HTERT RPE-1 (cell line): ENCODE measurements around the gene NAALADL2.

Source experiments
- in situ Hi-C: fragments of 300-500 bp; cut with MboI; formaldehyde crosslinking; loops from 4 replicates; pipeline ENCODE4 v1.14.3; 2020; ENCODE audit warnings: low sequenced_read_pairs

Gene NAALADL2

DNA sequence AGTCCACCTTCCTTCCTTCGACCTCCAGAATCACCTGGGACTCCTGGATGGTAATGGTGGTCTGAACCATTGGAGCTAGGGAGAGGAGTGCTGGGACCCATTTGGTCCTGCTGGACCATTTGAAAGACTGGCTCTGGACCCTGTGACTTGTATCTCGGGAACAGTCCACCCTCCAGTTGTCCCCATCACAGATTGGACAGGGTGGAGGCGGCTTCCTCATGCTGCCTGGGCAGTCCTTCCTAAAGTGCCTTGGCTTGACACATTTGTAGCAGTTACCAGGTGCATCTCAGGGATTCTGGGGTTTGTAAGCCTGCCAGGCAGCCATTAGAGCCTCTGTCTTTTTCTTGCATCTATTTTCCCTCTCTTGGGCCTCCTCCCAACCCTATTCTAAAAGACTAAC lies 758.1 kb downstream of the NAALADL2 start:
- in situ Hi-C loops = no loop called here

DNA sequence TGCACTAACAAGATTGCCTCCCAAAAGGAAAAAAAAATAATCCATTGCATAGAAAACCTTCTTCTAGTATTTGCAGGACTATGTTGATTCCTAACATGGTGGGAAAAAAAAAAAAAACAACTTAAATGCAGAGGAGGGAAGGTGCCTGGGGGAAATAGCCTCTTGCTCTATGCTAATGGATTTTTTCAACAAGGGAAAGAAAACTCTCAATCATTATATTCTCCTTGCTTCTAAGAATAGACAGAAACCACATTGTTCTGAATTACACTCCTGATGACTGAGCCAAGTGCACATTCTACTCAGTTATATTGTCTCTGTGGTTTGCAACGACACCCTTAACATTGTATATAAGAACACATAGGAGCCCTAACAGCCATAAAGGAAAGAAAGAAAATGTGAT lies 760.2 kb downstream of the NAALADL2 start:
- in situ Hi-C loops = no loop called here

DNA sequence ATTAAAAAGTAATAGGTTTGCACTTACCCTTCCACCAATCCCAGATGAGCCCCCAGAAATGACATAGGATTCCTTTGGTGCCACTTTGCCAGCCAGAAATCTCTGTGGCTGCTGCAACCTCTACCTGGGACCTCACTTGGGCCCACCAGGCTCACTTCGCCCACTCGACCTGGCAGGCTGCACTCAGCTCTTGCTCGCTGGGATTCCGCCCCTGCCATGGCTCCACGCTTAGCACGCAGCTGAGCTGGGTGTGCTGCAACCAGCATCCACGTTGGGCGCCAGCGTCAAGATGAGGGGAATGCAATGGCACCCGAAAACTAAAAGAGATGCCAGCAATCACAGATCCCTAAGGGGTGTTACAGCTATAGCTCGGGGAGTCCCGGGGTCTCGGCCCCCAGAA lies 761.0 kb downstream of the NAALADL2 start:
- in situ Hi-C loops = no loop called here

DNA sequence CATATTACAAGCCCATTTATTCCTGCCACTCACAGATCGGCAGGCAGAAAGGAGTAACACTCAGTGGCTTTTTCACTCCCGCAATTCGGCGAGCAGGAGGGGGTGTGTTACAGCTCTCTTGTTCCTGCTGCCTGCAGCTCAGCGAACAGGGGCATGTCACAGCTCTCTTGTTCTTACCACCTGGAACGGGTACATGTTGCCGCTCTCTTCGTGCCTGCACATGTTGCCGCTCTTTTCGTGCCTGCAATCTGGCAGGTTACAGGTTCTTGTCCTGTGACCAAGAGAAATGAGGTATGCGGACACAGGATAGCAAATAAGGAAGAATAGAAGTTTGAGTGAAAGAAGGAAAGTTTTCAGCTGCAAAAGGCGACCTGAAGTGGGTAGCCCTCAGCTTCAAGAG lies 761.4 kb downstream of the NAALADL2 start:
- in situ Hi-C loops = no loop called here

DNA sequence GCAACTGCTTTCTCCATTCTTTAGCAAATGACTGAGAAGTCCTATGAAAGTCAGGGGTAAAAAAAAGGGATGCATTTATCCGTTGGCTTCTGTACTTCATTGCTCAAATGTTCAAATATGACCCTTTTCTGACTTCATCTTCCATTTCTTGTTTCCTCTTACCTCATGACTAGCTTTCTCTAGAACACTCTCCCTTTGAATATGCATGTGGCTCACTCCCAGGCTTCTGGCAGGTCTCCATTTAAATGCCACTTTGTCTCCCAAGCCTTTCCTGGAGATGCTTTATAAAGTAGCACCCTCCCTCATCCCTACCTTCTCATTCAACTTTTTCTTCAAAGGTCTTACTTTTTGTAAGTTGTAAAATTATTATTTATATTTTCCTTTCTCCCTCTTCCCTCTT lies 781.8 kb downstream of the NAALADL2 start:
- in situ Hi-C loops = no loop called here

DNA sequence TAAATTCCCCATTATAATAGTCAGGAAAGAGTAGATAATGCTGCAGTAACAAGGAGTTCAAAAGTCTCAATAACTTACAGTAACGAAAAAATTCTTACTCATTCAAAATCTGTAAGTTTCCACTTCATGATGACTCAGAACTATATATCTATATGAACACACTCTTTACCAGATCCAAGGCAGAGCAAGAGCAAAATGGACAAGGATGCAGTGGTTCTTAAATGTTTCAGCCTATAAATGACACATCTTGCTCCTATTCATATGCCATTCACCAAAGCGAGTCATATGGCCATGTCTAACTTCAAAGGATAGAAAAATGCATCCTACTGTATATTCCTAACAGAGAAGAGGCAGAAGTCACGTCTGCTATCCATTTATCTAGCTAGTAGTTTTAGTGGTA lies 787.7 kb downstream of the NAALADL2 start:
- in situ Hi-C loops = no loop called here

DNA sequence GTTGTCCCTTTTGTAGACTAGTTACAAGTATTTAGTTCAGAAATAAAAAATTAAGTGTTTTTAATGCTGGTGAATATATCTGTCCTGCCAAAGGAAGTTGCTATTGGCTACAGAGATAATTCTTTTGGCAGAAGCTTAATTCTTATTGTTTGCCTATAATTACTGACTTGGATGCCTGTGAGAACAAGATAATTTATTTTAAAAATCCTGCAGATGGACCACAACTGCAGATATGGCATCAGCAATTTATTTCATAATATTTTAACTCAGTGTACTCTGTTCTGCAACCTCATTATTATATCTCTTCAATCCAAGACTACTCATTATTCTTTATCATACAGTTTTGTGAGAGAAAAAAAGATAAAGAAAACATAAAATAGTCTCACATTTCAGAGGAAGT lies 789.8 kb downstream of the NAALADL2 start:
- in situ Hi-C loops = no loop called here

DNA sequence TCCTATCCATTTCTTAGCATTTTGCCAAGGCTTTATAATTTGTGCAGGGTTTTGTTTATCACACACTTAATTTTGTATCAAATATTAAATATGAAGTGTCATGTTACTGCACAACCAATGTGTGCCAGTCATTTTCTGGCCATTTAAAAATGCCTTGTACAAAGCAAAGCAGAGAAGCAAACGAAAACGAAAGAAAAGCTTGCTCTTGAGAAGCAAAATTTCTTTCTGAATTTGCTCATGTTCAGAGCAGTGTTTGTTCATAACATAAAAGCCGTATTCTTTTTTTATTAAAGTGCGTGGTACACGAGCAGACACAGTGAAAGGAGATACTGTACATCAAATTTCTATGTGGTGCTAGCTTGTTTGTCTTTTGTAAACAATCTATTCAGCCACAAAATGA lies 792.6 kb downstream of the NAALADL2 start:
- in situ Hi-C loops = no loop called here

DNA sequence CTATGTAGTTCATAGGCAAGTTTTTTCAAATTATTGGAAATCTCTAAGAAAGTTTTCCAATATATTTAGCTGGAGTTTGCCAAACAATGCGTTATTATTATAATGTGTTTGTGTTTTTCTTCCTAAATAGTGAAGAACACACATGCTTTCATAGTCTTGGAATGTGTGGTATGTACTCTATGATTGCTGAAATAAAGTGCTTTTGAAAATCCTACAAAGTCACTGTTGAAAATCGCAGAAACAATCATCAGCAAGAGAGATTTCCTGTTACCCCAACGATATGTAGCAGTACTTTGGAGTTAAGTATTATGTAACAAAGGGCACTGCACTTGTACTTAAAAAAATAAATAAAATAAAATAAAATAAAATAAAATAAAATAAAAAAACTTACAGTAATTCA lies 796.2 kb downstream of the NAALADL2 start:
- in situ Hi-C loops = no loop called here

DNA sequence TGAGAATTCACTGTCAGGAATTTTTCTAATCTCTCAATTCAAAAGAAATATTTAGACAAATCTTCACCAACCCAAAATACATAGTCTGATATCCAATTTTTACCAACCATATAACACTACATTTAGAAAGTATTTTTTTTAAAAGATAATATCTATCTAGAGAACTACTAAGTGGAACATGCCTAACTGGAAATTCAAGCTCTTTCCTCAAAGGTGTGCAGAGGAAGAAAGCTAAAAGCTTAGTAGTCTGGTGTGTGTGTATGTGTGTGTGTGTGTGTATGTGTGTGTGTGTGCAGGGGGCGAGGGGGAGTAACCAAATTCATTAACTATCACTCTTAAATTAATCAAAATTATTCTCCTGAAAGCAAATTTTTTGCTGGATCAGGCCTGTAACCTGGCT lies 797.3 kb downstream of the NAALADL2 start:
- in situ Hi-C loops = no loop called here

DNA sequence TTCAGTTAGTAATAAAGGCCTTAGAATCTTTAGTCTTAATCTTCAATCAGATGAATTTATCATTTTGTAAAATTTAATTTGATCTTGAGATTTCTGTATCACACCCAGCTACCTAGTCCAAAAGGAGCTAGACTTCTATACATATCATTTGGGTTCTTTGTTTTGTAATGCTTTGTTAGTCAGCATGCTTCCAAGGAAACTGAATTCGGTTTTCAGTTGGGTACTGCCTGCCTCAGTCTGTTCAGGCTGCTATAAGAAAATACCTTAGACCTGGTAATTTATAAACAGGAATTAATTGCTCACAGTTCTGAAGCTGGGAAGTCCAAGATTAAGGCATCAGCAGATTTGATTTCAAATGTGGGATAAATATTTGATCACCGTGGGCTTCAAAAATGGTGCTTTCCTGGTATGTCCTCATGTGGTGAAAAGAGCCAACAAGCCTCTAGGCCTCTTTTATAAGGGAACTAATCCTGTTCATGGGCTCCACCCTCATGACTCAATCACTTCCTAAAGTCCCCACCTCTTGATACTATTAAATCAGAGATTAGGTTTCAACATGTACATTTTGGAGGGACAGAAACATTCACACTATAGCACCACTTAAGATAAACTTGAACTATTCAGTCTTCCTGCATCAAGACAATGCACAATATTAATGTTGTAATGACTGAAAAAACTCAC lies 800.7 kb downstream of the NAALADL2 start:
- in situ Hi-C loops = no loop called here

DNA sequence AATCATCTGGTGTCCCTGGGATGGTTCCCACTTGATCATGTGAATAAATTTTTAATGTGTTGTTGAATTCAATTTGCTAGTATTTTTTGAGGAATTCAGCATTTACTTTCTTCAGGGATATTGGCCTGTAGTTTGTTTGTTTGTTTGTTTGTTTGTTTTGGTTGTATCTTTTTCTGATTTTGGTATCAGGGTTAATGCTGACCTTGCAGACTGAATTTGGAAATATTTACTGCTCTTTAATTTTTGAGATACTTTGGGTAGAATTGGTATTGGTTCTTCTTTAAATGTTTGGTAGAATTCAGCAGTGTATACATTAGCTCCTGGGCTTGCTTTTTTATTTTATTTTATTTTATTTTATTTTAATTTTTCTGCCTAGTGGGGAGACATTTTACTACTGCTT lies 803.7 kb downstream of the NAALADL2 start:
- in situ Hi-C loops = no loop called here

DNA sequence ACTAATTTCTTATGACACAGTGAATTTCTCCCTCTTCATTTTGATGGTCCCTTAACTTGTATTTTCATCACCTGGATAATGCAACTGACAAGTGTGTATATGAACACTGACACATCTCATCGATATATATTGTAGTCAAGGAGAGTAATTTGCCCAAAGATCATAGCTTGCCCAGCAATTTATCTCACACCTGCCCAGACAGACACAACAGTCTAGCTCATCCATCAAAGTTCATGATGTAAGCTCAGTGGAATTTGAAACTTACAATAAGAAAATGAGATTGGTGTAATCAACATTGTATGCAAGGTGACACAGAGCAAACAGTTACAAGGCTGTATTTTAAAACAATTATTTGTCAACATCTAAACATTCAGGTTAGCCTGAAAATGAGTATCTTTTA lies 805.8 kb downstream of the NAALADL2 start:
- in situ Hi-C loops = no loop called here

DNA sequence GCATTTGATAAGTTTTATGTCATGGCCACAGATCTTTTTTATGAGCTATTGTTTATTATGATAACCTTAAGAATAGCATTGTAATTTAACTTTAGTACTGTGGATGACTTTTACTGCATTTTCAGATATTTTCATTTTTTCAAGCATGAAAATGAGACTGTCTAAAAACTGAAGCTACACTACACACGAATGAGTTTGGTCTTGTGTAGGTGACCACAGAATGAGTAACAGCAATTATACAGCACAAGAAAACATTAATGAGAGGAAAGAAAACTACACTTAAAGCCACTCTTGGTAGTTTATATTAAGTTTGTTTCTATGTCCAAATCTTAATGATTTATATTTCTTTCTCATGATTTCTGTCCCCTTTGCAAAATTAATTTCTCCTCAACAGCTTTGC lies 809.2 kb downstream of the NAALADL2 start:
- in situ Hi-C loops = no loop called here

DNA sequence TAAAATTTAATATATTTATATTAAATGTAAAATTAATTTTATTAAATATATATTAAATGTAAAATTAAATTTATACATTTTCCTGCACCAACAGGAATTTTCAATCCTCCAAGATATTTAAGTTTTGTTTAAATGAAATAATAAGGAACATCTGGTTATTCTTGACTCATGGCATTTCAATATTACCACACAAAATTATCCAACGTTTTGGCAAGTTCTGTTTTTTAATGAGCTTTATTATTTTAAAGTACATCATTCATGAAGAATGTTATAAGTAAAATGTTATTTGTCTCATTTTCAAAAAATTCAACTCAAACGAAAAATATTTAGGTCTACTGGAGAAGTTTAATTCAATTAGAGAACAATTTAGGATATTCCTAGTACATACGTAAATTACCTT lies 811.4 kb downstream of the NAALADL2 start:
- in situ Hi-C loops = no loop called here

DNA sequence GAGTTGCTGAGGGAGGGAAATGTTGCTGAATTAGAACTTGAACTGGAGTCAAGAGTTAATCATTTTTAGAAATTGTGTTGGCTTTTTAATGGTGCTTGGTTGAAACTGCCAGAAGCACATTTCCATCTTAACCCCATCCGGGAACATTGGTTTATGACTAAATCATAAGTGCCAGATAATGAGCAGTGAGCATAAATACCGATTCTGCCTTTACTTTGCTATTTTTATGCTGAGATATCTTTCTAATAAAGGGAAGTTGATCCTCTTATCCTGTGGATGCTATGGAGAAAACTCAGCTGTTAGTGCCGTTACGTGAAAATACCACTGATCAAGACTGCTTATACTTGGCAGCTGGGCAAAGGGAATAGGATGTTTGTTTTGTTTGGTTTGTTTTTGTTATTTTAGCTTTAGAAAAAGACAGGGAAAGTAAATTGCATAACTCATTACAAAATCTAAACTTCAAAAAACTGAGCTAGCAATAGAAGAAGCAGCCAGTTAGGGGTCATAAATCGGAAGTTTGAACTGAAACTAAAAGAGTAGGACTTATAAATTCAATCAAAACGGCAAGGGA lies 813.1 kb downstream of the NAALADL2 start:
- in situ Hi-C loops = no loop called here

DNA sequence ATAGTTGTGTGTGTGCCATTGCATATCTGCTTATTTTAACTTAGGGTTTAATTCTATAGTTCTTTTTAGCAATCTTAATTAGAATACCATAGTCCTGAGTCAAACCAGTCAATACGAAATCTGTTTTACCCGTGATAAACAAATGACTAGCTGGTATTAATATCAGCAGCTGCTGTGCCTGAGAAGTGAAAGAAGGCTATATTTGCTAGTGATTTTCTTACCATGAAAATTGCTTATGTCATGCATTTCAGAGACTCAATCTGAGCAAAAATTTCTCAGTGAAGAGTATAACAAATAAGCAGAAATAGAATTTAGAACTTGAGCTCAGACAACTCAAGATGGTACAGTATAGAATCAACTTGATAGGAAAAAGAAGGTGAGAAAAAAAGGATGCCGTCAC lies 820.4 kb downstream of the NAALADL2 start:
- in situ Hi-C loops = no loop called here

DNA sequence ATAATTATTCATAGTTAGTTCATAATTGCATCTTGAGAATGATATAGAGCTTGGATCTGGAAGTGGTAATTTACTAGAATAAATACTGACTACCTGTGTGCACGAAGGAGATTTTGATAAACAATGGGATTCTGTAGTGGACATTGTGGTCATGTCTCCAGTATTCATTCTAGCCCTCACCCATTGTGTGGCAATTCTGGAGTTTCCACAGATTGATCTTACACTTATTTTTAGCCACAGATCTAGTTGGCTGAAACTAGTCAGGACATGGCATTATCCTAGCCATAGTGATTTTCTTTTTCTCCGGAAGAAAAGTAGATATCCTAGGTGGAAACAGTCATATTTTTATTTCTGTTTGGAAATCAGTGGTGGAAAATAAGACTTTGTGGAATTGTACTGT lies 833.1 kb downstream of the NAALADL2 start:
- in situ Hi-C loops = no loop called here

DNA sequence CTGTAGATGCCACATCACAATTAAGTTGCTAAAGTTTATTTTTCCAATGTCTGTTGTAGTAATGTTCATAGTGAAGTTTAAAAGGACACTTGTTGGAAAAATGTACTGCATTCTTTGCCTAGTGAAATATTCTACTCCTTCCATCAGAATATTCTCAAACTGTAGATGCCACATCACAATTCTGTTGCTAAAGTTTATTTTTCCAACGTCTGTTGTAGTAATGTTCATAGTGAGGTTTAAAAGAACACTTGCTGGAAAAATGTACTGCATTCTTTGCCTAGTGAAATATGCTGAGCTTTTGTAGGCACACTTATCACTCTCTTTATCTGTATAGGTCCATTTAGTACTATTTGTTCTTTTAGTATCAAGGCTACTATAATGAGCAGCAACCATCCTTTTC lies 836.1 kb downstream of the NAALADL2 start:
- in situ Hi-C loops = no loop called here

DNA sequence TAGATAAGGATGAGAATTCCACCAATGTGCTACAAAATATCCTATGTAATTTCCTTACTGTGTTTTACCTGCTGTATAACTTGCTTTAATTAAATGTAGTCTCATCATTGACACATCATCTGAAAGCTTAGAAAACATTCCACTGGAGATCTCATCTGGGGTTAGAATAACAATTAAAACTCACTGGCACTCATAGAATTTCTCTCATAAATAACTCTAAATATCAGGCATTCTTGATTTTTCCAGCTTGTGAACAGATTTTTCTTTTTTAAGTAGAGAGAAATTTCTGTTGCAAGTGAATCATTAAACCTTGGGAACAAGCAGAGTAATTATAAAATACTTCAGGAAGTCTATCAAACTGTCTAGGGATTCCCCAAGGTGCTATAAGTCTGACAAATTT lies 843.8 kb downstream of the NAALADL2 start:
- in situ Hi-C loops = no loop called here

DNA sequence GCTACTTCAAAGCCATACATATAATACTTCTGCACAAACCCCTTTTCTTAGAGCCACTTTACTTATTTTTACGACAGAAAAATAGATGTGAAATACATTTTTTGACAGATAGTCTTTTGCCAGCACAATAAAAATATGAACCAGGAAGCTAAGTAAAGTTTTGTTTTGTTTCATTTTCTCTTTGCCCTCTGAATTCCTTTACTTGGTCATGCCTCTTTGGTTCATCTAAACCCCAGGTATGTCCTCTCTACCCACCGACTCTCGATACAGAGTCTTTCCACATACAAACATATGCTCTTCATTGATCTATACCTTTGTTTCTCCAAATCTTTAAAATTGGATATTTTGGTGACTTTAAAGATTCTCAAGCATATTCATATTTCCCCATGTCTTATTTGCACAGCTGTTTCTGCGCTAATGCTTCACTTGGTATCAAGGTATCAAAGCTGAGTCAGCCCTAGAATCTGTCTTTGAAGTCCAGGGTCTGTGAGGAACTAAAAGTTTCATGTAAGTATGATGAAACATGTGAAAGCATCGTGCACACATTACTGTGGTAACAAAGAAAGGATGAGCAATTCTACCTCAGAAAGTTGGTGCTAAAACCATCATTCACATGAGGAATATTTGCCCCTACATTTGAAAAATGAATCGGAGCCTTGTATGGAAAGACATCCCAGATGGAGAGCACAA lies 845.4 kb downstream of the NAALADL2 start:
- in situ Hi-C loops = no loop called here

DNA sequence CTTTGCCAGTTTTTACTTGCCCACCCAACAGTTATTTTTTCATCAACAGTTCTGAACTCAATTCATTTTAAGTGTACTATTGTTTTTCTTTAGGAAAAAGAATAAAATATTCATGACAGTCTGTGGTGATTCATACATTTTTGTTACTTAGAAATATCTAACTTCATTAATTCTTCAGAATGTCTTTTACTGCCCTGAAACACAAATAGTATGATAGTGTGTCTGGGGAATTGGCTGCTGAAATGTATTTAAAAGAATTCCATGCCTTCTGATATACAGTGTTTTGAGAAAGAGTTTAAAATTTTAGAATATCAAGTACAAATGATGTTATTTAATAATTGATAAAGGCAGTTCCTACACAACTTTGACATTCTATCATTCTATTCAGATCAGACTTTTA lies 854.1 kb downstream of the NAALADL2 start:
- in situ Hi-C loops = no loop called here

DNA sequence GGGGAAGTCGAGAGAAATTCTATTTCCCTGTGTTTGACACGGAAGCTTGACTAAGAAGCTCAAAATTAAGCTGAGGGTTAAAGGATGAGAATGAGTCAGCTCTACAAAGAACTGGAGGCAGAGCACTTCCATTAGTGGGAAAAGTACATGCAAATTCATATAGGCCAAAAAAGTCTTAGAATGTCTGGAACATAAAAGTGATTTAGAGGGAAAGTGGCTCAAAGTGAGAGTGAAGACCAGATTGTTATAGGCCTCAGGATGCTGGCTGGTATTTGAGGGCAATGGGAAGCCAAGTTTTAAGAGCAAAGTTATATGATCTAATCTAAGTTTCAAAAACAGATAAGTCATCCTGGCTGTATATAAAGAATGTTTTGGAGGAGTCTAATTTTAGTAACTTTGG lies 857.3 kb downstream of the NAALADL2 start:
- in situ Hi-C loops = no loop called here
